GM19372 (cell line): Measurements from ENCODE around the gene NPNT.

Experiments
- ATAC-seq: cut with Tn5 transposase; IDR thresholded peaks from one replicate; pipeline ENCODE4 v1.9.1; 2021; ENCODE audit warnings: mild to moderate bottlenecking, low read depth, moderate library complexity; ENCODE audit not compliant: unreplicated experiment

NPNT gene

DNA sequence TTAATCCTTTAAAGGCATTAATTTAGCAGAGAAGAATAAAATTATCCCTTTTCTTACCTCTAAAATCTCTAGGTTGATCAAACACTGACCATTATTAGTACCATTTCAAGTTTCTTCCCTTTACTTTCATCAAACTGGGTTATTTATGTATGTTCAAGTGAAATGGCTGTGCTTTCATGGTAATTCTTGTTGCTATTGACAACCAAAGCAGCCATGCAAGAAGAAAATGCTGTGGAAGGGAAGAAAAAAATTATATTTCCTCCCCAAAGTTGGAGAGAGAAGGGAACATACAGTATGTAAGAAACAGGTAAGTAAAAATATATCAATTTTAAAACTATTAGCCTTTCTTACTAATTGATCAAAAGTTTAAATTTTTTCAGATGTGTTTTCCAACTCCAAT is 16.2 kb downstream of the NPNT start:
- no peak for ATAC-seq

DNA sequence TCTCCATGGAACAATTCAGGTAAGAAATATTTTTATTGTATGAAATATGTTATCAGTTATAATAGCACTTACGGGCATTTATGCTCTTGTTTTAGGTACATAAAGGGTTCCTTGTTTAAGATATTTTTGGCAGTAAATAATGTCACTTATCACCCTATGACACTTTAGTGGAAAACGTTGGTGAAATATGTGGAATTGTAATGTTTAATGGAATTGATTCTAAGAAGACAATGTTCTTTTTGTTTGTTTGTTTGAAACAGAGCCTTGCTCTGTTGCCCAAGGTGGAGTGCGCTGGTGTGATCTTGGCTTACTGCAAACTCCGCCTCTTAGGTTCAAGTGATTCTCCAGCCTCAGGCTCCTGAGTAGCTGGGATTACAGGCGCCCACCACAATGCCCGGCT is 17.4 kb downstream of the NPNT start:
- no peak for ATAC-seq

DNA sequence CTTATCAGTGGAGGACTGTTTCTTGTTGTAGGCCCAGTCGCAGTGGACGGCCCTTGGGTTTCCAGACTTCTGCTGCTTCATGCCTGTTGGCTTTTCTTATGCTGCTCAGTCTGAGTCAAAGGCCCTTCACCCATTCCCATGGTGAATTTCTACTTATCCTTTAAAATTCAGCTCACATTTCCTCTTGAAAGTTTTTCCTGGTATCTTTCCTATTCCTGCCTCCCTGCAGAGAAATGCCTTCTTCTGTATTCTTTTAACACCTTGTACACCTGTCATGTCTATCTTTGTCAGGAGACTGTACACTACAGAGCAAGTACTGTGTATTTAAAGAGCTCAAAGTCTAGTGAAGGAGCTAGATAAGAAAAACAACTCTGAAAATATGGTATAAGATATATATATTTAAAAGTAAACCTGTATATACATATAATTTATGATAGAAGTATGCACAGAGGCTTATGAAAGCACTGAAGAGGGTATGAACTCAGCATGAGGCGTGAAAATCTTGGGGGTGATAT is 22.0 kb downstream of the NPNT start:
- ATAC-seq = no peak

DNA sequence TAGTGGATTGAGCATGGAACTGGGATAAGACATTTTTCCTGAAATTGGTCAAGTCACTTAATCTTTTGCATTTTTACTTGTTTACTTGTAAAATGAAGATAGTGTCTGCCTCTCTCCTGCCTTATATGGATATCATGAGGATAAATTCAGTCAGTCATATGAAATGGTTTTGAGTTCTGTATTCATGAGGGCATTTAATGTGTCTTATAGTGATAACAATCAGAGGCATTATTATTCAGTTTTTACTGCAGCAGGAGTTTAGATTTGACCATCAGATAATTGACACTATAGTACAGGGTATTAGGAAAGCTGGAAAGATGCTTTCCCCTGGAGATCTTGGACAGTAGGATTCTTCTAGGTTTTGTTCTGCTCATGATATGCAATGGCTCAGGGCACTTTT is 26.0 kb downstream of the NPNT start:
- no peak for ATAC-seq

DNA sequence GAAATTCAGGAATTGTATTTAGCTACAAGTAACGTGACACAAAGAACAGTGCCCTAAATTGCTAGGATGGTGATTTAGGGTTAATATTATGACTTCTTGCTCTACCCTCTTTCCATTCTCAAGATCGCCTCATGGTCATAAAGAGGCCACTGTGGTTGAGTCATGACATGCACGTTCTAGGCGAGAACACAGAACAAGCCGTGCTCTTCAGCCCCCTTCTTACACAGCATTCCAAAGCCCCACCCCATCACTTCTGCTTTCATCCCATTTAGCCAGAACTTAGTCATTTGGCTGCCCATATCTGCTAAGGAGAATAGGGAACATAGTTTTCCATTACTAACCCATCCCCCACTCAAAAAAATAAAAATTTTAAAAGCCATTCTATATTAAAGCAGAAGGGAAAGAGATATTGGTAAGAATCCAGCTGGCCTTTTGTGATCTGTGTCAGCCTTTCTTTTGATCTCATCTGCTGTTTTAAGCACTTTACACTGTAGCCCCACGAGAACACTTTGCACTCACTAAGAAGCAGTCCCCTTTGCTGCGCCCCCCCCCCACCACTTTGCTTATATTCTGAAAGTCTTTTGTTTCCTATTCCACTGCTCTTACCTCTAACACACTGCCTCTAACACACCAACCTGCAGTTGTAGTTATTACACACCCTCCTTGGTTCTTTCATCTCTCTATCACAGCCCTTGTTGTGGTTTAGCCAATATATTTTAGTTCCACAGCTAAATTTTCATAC is 28.4 kb downstream of the NPNT start:
- ATAC-seq = no peak

DNA sequence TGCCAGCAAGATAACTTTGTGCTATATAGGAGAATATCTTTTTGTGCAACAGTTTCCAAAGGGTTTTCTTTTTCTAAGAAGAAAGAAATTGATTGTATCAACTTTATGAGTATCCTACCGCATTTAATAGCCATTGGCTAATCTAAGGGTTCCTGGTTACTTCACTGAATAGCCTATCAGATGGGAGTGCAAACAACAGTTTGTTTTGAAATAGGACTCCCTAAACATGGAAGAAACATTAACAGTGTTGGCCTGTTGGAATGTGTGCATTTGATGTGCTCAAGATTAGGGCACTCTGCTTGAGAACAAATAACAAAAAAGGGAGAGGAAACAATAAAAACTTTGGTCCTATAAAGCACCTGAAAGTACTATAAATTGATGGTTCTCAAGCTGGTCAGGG is 29.1 kb downstream of the NPNT start:
- ATAC-seq = no peak

DNA sequence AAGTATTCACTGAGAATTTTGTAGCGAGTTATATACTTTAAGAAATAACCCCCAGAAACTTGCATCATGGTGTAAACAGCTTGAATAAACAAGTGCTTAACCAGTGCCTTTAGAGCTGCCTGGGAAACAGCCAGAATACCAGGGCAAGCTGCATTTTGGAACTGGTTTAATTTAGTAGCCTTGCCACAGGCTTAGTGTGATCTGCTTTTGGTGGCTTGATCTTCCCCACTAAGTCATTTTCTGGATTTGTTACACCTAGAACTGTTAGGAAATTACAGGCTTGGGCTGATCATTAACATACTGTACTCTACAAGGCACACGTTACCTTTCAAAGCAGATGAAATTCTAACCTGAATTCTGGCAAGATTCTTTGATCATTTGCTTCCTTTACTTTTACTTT is 35.4 kb downstream of the NPNT start:
- no peak for ATAC-seq

DNA sequence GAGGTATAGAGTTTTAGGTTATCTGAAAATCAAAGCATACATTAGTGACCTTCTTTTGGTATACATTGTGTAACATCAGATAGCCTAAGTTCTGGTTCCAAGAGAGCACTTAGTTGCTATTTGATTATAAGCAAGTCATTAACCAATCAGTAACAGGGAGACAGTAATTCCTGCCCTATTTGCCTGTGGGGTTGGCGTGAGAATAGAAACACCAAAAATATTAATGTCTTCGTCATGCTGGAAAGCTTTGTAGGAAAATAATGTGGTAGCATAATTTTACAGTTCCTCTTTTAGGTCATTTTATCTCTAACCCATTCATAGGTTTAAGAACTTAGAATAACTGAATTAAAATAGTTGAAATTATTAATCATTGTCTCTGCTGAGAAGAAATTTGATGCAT is 37.8 kb downstream of the NPNT start:
- ATAC-seq = peak; percentile 56

DNA sequence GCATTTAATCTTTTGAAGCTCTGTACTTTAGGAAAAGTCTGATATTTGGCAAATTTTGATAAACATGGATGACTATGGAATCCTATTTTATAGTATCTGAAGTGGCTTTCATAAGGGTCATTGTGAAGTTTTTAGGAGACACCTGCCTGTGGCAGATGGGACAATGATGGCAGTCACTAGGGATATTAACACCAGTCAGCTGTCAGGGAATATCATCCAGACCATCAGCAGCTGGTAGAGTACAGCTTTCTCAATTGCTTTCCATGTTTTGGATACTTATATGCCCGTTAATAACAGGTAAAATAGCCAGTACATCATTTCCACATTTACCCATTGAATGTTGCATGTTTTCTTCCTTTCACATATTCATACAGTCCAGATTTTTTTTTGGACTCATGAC is 39.1 kb downstream of the NPNT start:
- ATAC-seq = no peak

DNA sequence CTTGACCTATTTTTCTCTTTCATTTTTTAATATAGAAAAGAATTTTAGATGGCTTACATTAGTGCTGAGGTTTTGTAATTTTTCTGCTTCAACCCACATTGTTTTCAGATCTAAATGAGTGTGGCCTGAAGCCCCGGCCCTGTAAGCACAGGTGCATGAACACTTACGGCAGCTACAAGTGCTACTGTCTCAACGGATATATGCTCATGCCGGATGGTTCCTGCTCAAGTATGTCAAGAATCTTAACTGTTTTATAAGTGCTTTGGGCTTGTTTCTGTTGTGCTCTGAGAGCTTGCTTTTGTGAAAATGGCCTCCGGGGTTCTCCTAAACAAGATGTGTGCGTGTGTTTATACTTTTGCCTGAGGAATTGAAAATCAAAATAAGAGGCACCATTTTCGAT is 41.6 kb downstream of the NPNT start:
- ATAC-seq = no peak

DNA sequence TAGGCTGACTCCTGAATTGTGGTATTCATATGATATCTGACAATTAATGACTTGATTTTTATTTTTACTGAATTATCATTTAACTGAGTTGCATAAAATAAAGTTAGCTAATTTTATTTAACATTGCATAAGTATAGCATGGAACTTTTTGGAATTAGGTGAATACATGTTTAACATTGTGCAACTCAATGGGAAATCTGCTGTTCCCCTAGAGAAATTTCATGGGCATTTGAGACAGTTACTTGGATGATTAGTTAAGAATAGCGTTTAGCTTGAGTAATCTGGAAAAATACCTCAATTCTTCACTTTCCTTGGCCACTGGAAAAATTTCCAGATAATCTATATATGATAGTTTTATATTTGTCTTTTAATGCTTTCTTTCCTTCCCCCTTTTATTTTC is 42.5 kb downstream of the NPNT start:
- ATAC-seq = no peak

DNA sequence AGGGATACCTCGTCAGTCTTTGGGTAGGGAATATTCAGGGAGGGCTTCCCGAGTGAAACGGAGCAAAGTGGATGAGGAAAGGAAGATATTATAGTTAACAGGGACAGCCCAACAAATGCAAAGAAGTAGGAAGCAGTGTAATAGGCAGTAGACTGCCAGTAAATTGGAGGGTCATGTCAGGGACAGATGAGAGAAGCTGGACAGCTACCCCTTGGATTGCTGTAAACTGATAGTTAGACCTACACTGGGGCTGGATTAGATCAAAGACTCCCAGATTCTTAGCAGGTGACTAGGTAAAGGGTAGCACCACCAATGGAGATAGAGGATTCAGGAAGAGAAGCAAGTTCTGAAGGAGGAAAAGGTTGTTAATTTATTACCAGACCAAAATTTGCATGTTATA is 48.0 kb downstream of the NPNT start:
- ATAC-seq = no peak

DNA sequence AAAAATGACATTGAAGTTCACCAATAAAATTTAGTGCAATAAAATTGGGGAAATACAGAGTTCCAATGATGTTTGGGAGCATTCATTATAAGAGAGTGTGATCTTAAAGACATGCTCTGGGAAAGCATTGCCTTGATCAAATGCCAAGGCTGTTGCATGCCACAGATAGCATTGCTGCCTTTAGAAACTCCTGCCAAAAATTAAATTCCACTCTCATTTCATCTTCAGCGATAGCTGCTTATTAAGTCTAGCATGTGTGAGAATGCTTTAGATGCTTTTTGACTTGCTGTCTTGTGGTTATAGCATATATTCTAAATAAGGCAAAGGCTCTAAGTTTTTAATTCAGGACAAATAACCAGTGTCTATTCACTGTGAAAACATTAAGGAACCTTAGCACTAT is 49.3 kb downstream of the NPNT start:
- ATAC-seq = no peak

DNA sequence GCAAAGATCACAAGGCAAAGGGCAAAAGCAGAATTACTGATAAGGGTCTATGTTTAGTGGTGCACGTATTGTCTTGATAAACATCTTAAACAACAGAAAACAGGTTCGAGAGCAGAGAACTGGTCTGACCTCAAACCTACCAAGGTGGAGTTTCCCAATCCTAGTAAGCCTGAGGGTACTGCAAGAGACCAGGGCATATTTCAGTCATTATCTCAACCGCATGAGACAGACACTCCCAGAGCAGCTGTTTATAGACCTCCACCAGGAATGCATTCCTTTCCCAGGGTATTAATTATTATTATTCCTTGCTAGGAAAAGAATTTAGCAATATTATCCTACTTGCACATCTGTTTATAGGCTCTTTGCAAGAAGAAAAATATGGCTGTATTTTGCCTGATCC is 51.5 kb downstream of the NPNT start:
- no peak for ATAC-seq

DNA sequence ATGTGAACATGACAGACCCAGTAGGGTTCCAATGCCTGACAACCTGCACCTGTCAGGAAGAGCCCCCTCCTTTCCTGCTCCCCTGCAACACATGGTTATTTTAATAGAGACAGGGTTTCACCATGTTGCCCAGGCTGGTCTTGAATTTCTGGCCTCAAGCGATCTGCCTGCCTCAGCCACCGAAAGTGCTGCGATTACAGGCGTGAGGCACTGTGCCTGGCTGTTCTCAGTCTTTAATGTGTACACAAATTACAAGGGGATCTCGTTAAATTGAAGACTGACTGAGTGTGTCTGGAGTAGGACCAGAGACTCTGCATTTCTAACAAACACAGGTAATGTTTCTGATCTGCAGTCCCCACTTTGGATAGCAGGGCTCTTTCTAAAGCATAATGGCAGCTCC is 55.4 kb downstream of the NPNT start:
- ATAC-seq = no peak

DNA sequence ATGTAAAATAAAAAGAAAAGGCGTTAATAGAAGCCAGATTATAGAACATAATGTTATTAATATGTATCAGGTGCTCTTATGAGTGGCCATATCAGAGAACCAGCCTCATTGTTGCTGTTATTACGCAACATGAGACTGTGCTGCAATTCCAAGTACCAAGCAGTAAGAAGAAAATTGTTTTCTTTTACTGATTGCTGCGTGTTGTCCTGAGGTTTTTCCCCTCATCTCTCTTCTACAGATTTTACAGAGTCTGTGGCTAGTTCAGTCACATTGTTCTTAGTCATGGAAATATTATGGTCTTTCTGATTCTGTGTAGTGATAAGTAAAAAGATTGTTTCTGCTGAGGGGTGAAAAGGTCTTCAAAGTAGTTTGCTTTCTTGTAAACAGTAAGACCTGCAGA is 55.9 kb downstream of the NPNT start:
- ATAC-seq = no peak

DNA sequence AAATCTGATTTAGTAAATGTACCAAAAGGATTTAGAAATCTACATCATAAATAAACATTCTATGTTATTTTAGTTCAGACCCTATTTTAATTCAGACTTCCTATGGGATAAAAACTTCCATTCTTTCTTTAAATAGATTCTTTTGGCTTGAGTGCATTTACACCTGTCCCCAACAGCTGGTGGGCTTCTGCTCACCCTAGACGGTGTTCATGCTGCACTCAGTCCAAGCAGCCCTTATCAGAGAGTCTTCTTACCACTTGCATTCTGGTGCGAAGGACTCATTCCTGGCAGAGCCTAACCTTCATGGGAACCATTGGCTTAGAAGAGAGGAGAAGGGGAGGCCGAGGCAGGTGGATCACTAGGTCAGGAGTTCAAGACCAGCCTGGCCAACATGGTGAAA is 57.3 kb downstream of the NPNT start:
- ATAC-seq = no peak

DNA sequence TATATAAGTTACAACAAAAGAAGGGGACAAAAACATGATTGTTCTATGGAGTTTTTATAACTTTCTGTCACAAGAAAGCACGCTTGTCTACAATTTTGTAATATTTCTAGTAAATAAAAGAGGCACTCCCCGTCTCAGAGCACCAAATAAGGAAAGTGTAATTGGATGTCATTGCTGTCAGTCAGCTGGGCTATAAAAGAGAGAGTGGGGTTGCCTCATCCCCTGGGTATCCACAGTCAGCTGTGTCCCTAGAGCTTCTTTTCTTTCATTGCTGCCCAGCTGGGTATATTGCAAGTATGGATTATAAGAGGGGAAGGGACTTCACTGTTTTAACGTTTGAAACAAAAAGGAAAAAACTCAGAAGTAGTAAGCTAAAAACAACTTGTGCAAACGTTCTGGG is 61.3 kb downstream of the NPNT start:
- ATAC-seq = no peak

DNA sequence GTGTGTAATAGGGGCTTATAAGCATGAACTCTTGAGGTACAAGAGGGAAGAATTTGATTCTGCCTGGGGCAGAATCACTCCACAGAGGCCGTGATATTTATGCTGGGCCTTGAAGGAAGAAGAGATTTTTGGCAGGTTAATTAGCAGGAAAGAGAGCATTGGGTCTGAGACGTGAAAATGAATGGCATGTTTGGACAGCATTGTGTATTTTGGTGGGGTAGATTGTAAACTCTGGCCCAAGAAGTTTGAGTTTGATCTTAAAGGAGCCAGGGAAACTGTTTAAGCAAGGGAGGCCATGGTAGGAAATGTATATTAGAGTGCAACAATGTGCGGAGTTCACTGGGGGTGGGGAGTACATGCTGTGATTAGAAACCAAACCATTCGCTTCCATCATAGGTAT is 62.4 kb downstream of the NPNT start:
- ATAC-seq = no peak

DNA sequence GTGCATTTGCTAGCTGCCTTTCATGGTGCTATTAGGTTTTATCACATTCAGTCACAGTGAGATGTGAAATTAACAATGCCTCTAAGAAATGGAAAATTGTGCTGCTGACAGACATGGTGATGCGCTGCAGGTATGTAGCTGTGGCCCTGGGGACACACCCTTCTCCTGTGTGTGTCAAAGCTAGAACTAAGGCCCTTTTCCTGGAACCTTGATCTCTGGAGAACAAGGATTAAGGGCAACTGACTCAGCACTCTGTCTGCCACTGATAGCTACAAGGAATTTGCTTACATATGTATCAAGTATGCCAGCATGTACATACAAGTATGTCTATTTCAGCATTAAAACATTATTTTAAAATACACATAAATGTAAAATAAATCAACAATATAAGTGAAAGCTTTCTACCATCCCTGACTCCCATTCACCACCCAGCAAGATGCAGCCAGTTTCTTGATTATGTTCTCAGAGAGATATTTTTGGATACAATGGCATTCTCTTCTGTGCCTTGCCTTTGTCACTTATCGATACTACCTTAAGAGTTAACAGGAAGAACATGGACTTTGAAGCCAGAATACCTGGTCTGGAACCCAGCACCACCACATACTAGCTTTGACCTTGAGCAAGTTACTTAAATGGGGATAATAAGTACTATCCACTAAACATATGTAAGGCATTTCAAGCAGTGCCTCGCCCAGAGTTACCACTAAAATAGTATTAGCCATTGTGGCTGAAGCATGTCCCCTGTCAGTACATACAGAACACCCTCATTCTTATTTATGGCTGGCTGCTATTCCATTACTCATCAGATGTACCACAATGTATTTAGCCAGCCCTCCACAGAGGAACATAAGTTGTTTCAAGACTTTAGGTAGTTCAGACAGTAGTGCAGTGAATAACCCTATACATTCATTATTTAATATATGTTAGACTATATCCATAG is 68.5 kb downstream of the NPNT start:
- ATAC-seq = no peak

DNA sequence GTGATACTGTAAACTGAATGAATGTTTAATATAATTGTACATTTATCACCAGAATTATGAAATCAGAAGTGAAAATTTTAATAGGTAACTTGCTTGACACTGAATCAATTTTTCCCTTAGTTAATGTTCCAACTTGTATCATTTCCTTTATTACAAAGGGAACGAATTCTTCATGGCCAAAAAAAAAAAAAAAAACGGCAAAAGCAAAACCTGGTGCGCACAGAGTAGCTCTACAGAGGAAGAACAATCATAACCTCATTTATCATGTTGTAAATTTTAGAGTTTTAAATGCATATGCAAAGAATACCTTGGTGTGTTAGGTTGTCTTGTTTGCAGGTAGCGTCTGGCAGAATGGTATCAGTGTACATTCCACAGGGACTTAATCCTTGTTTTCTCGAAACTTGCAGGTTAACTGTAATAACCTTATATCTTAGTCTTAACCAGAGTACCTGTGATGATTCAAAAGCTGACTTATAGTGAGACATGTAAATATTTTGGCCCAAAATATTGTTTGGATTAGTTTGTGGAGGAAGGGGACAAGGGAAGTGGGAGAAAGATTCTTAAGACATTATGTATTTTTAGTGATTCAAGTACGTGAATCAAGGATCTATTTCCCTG is 70.0 kb downstream of the NPNT start:
- no peak for ATAC-seq
